GM21786 (cell line): ENCODE measurements around the gene VPS8.
"Not testable (repeated sequence)": the region's sequence is repeated elsewhere in the genome, so short reads cannot be mapped to it uniquely, and the experiment has no call there.

Experiments used
- ATAC-seq: cut with Tn5 transposase; IDR thresholded peaks from one replicate; pipeline ENCODE4 v1.9.1; 2021; ENCODE audit not compliant: unreplicated experiment

VPS8 gene

GRCh38 chr3:184864000-184864399, 52.0 kb downstream of the VPS8 start:
- ATAC-seq: no peak

- ATAC-seq: no peak
Measured at GRCh38 chr3:184868477-184868876, 56.5 kb downstream of the VPS8 start.

GRCh38 chr3:184872200-184872599, 60.2 kb downstream of the VPS8 start:
- no peak for ATAC-seq

DNA sequence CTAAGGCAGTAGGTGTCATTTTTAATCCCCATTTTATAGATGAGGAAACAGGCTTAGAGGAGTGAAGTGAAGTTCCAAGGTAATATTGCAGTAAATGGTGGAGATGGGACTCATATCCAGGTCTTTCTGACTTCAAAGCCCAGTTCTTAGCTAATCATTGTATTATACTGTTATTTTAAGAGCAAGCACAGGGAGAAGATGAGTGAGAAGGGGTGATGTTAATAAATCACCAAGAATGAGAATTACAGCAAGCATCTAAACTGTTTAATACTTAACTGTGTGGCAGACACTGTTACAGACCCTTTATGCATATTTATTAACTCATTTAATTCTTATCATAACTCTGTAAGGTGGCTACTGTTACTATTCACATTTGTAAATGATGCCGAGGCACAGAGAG, 61.2 kb downstream of the VPS8 start:
- ATAC-seq: no peak

DNA sequence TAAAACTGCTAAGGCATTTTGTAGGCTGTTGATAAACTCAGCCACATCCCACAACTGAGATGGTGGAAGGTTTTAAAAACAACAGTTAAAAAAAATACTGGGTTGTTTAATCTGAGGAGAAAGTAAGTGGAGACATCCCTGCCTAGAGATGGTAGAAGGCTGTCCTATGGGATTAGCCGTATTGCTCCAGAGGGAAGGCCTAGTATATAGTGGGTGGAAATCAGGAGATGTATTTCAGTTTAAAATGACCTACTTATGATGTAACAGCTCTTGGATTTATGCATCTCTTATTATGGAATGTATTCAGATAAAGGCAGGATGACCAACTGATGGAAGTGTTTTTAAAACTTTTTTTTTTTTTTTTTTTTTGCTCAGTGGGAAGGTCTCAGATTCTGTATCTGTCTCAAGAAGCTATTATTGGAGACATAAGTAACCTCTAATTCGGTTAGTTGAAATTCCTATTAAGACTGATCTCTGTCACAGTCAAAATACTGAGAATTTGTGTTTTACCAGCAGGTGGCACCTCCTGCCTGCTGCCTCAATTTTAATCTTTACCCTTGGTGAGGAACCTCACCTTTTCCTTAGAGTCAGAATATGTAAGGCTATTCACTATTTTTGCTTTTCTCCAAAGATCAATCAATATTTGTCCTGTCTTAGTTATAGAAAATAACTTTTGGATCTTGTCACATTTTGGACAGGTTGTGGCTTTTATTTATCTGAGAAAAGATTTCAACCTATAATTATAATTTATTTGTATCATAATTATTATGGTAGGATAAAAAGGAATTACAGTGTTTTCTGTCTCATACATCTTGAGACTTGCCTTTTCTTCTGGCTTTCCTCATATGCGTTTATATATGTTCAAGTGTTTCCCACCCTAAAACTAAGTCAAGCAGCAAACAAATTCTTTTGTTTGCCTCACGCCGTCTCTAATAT, 63.0 kb downstream of the VPS8 start:
- no peak for ATAC-seq

- ATAC-seq: no peak
Measured at GRCh38 chr3:184880276-184881019, 68.5 kb downstream of the VPS8 start.

GRCh38 chr3:184884359-184885017, 72.5 kb downstream of the VPS8 start:
- ATAC-seq: peak; percentile 98

DNA sequence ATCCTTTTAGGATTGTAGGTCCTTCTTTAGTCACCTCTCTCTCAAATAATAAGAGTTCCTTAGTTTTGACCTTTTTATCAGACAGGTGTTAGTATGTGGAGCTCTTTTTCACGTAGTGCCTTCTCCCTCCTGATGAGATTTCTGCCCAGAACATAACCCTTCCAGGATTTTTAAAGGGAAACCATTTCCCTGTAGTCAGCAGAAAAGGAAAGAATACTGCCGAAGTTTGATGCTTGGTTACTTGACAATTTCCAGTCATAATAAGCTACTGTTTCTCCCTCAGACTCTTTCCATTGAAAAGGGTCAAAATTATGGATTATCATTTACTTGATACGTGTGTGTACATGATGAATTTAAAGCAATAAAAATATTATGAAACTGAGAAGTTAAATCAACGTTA, 73.1 kb downstream of the VPS8 start:
- no peak for ATAC-seq

GRCh38 chr3:184887574-184887973, 75.6 kb downstream of the VPS8 start:
- no peak for ATAC-seq

DNA sequence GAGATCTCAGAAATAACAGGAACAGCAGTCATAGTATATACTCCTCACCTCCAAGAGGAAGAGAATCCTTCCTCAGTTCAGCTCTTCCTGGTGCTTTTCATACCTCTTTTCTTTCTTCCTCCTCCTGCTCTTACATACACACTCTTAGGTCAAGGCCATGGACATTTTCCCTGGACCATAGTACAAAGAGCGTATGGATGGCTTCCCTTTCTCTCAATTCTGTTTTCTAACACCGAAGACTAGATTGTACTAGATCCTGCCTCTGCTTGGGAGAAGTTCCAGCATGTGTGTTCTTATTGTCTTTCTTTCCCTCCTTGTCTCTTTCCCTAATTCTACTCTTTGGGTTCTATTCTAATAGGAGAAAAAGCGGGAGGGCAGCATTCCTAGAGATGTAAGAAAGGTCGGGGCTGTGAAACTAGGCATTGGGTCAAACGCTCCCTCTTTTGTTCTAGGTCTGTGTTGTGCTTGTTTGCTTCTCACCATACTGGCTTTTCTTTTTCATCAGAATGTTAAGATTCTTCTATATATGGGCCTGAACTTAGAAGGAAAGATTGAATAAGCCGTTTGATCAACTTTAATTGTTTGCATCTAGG, 77.4 kb downstream of the VPS8 start:
- ATAC-seq: no peak

- no peak for ATAC-seq
Measured at GRCh38 chr3:184894051-184894450, 82.1 kb downstream of the VPS8 start.

DNA sequence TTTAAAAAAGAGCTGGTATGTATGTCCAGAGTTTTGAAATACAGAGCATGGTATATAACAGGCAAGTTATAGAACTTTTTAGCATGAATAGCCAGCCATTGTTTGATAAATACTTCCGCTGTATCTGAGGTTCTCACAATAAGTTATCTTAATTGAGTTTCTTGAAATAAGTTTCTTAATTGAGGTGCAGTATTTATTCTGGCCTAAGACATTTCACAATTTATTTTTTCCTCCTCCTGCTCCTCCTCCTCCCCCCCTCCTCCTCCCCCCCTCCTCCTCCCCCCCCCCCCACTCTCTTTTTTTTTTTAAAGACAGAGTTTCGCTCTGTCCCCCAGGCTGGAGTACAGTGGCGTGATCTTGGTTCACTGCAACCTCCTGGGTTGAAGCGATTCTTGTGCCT, 83.4 kb downstream of the VPS8 start:
- no peak for ATAC-seq

GRCh38 chr3:184896336-184896735, 84.4 kb downstream of the VPS8 start:
- no peak for ATAC-seq

DNA sequence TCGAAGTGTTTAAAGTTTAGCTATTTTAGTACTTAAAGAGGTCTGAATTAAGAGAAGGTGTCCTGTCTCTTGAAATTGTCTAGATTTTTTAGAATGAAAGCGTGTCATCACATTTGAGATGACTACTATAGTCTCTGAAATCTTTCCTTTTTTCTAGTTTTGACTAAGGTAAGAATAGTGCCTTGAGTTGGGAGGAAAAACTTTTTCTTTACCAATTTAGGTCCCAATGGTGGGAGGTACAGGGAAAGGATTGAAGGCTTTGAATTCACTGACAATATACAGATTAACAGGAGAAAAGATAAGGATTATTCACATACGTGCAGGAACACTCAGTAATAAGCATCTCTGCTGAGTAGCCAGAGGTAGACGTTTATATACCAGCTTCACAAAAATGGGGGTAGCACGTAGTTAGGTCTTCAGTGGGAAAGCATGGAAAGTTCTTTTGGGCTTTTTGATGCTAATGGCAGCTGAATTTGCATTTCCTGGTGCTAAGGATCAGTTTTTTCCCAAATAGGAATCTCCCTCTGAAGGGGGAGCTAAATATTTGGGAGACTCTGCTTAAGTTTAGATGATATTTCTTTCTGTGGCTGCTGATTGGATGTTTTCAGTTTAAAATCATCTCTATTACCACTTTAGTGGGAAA, 88.1 kb downstream of the VPS8 start:
- ATAC-seq: no peak

GRCh38 chr3:184907031-184907430, 95.1 kb downstream of the VPS8 start:
- ATAC-seq: not testable (repeated sequence)

DNA sequence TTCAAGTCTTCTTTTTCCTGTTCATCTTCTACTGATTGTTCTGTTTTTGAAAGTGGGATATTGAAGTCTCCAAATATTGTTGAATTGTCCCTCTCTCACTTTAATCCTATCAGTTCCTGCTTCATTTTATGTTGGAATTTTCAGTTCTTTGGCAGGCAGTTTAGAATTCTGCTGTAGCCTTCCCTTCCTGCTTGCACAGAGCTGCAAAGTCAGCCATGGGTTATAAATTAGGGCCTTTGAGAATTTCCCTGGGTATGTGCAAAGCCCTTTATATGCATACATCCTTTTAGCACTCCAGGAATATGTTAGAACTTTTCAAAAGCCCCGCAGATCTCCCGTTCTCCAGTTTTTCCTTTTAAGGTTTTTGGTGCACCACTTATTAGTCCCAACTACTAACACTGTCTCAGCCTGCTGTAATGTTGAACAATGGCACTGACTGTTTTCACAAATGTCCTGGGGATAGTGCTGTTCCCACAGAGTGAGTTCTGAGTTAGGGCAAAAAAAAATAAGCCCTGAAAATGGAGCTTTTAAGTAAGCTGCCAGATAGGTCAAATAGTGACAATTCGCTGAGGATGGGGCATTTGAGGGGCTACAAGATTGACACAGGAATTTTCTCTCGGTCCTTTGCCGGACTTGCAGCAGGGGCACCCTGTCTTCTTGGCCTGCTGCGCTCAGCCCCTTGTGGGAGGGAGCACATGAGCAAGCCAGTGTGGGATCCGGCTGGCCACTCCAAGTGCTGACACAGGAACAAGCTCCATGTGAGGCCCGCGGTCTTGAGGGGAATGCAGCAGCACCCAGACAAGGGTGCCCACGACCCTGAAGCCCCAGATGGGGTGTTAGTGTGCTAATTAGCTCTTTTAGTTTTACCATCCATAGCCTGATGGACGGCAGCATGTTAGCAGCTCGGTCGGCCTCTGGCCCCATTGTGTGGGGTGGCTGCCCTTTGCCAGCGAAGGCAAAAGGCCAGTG, 96.0 kb downstream of the VPS8 start:
- no peak for ATAC-seq

GRCh38 chr3:184908859-184909258, 96.9 kb downstream of the VPS8 start:
- ATAC-seq: no peak

GRCh38 chr3:184910664-184911063, 98.7 kb downstream of the VPS8 start:
- ATAC-seq: no peak

- no peak for ATAC-seq
Measured at GRCh38 chr3:184911570-184911969, 99.6 kb downstream of the VPS8 start.

- ATAC-seq: no peak
Measured at GRCh38 chr3:184912163-184912562, 100.2 kb downstream of the VPS8 start.
